ENCODE results near the gene IFFO2.

Gene IFFO2

GRCh38 chr1:18972531-18972930, 16.1 kb upstream of the IFFO2 start:
- DNase-seq (ENCODE audit: low spot score), result no peak

GRCh38 chr1:18970762-18971161, 14.3 kb upstream of the IFFO2 start:
- DNase-seq (ENCODE audit: low spot score), result no peak

- no peak for DNase-seq (ENCODE audit: low spot score)
Measured at GRCh38 chr1:18970358-18970757, 13.9 kb upstream of the IFFO2 start.

- no peak for DNase-seq (ENCODE audit: low spot score)
Measured at GRCh38 chr1:18967066-18967690, 10.7 kb upstream of the IFFO2 start.

- no peak for DNase-seq (ENCODE audit: low spot score)
Measured at GRCh38 chr1:18965206-18966173, 9.0 kb upstream of the IFFO2 start.

GRCh38 chr1:18963968-18964367, 7.5 kb upstream of the IFFO2 start:
- DNase-seq (ENCODE audit: low spot score), result no peak

GRCh38 chr1:18962855-18963737, 6.6 kb upstream of the IFFO2 start:
- DNase-seq (ENCODE audit: low spot score), result no peak

- no peak for DNase-seq (ENCODE audit: low spot score)
Measured at GRCh38 chr1:18962121-18962721, 5.7 kb upstream of the IFFO2 start.

GRCh38 chr1:18960821-18961220, 4.3 kb upstream of the IFFO2 start:
- no peak for DNase-seq (ENCODE audit: low spot score)

GRCh38 chr1:18960409-18960808, 3.9 kb upstream of the IFFO2 start:
- DNase-seq (ENCODE audit: low spot score), result no peak

GRCh38 chr1:18959591-18959990, 3.1 kb upstream of the IFFO2 start:
- no peak for DNase-seq (ENCODE audit: low spot score)

GRCh38 chr1:18957532-18958300, 1.2 kb upstream of the IFFO2 start:
- no peak for DNase-seq (ENCODE audit: low spot score)

GRCh38 chr1:18957136-18957521, 653 bp upstream of the IFFO2 start:
- no peak for DNase-seq (ENCODE audit: low spot score)

GRCh38 chr1:18955441-18956192, 859 bp downstream of the IFFO2 start:
- no peak for DNase-seq (ENCODE audit: low spot score)

- no peak for DNase-seq (ENCODE audit: low spot score)
Measured at GRCh38 chr1:18955131-18955440, 1.4 kb downstream of the IFFO2 start.

GRCh38 chr1:18954270-18955071, 2.0 kb downstream of the IFFO2 start:
- DNase-seq (ENCODE audit: low spot score), result no peak

- no peak for DNase-seq (ENCODE audit: low spot score)
Measured at GRCh38 chr1:18953731-18954231, 2.7 kb downstream of the IFFO2 start.

- DNase-seq (ENCODE audit: low spot score), result no peak
Measured at GRCh38 chr1:18951818-18952391, 4.6 kb downstream of the IFFO2 start.

- DNase-seq (ENCODE audit: low spot score), result no peak
Measured at GRCh38 chr1:18951416-18951815, 5.1 kb downstream of the IFFO2 start.

Measured in globus pallidus (tissue), 1 donor.